ENCODE data around the gene ATG10. TPM values are rescaled to one million over a fixed set of nuclear protein-coding genes. Genes with fewer than 3 reads are reported as not detected.

Gene ATG10
- total RNA-seq, 1 donor from 2014 or later: 6.2 TPM

DNA sequence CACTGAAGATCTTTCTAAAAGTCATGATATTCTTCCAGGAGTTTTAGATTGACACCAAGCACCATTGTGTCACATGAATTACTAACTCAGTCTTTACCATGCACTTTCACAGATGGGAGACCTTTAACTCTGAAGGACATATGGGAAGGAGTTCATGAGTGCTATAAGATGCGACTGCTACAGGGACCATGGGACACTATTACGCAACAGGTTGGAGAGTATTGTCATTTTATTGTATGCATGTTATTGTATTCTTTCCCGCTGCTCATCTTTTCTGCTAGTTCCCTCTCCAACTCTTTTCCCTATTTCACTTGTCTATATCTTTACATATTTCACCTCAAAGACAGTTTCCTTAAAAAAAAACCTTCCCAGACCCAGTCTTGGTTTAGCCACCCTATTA is 206.6 kb downstream of the ATG10 start:
- no peak for DNase-seq (ENCODE audit: low spot score)
- H3K9me3 Mint-ChIP-seq (ENCODE audit: unreplicated experiment): no peaks in the 10 kb centered on the region
- no peaks in the 10 kb centered on the region for H3K27me3 Mint-ChIP-seq (ENCODE audit: unreplicated experiment)
- no peak overlapping the region for H3K4me3 Mint-ChIP-seq (ENCODE audit: unreplicated experiment)
- no peak overlapping the region for H3K27ac Mint-ChIP-seq (ENCODE audit: unreplicated experiment)
- no peaks in the 10 kb centered on the region for H3K36me3 Mint-ChIP-seq (ENCODE audit: low read depth, unreplicated experiment)
- H3K4me1 Mint-ChIP-seq (ENCODE audit: unreplicated experiment): no peaks in the 10 kb centered on the region
- TF ChIP-seq, protein P1, sequence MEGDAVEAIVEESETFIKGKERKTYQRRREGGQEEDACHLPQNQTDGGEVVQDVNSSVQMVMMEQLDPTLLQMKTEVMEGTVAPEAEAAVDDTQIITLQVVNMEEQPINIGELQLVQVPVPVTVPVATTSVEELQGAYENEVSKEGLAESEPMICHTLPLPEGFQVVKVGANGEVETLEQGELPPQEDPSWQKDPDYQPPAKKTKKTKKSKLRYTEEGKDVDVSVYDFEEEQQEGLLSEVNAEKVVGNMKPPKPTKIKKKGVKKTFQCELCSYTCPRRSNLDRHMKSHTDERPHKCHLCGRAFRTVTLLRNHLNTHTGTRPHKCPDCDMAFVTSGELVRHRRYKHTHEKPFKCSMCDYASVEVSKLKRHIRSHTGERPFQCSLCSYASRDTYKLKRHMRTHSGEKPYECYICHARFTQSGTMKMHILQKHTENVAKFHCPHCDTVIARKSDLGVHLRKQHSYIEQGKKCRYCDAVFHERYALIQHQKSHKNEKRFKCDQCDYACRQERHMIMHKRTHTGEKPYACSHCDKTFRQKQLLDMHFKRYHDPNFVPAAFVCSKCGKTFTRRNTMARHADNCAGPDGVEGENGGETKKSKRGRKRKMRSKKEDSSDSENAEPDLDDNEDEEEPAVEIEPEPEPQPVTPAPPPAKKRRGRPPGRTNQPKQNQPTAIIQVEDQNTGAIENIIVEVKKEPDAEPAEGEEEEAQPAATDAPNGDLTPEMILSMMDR (IDR thresholded peaks at IDR 0.05; ENCODE audit: unreplicated experiment): no peak

DNA sequence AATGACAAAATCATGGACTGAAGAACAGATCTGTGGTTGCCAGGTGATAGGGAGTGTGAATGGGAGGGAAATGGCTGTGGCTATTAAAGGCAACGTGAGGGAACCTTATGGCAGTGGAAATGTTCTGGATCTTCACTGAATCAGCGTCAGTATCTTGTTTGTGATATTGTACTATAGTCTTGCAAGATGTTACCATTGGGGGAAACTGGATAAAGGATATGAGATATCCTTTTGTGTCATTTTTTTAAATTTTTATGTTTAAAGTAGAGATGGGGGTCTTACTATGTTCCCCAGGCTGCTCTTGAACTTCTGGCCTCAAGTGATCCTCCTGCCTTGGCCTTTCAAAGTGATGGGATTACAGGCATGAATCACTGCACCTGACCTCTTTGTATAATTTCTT is 210.8 kb downstream of the ATG10 start:
- Mint-ChIP-seq H3K27me3 (ENCODE audit: unreplicated experiment) (no peaks in the 10 kb centered on the region), H3K4me3 (ENCODE audit: unreplicated experiment) (no peak overlapping the region), H3K36me3 (ENCODE audit: low read depth, unreplicated experiment) (no peaks in the 10 kb centered on the region), H3K4me1 (ENCODE audit: unreplicated experiment) (peaks cover 7% of the 10 kb centered on the region), H3K9me3 (ENCODE audit: unreplicated experiment) (no peaks in the 10 kb centered on the region), H3K27ac (ENCODE audit: unreplicated experiment) (no peak overlapping the region)
- DNase-seq (ENCODE audit: low spot score): no peak
- TF ChIP-seq, protein P1 (IDR thresholded peaks at IDR 0.05; ENCODE audit: unreplicated experiment): no peak

DNA sequence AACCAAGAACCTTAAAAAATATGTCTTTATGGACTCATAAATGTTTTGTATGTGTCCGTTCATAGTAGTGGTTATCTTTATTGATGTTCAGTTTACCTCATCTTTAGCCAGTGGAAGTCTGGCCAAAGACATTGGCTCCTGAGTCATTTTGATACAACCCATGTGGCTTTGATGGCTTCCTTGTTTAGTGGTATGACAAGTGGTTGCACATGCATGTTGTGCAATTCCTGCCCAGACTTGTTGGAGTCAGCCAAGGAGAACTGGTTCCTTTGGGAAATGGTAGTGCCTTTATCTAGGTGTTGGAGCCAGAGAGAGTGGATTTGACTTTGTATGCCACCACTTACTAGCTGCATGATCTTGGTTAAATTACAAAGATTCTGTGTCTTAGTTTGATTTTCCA is 212.0 kb downstream of the ATG10 start:
- no peaks in the 10 kb centered on the region for H3K27me3 Mint-ChIP-seq (ENCODE audit: unreplicated experiment)
- no peak for DNase-seq (ENCODE audit: low spot score)

DNA sequence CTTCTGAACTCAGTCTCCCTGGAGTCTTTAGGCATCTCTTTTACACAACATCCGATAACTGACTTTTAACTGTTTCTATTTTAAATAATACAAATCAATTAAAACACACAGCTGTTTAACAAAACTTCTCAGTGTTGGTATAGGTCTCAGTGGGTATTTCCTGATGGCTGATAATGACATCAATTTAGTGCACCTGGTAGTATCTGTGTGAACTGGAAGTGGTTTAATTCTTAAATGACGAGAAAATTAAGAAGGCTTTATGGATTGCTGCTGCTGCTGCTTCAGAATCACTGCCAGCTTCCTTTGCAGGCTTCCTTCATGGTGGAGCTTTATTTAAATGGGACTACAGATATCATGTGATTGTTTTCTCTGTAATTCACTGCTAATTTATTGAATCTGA is 214.0 kb downstream of the ATG10 start:
- H3K27me3 Mint-ChIP-seq (ENCODE audit: unreplicated experiment): no peaks in the 10 kb centered on the region
- peaks cover 7% of the 10 kb centered on the region for H3K4me1 Mint-ChIP-seq (ENCODE audit: unreplicated experiment)
- no peaks in the 10 kb centered on the region for H3K36me3 Mint-ChIP-seq (ENCODE audit: low read depth, unreplicated experiment)
- no peak overlapping the region for H3K27ac Mint-ChIP-seq (ENCODE audit: unreplicated experiment)
- H3K9me3 Mint-ChIP-seq (ENCODE audit: unreplicated experiment): no peaks in the 10 kb centered on the region
- H3K4me3 Mint-ChIP-seq (ENCODE audit: unreplicated experiment): no peak overlapping the region
- TF ChIP-seq, protein P1 (IDR thresholded peaks at IDR 0.05; ENCODE audit: unreplicated experiment): no peak
- no peak for DNase-seq (ENCODE audit: low spot score)

More for the DNA sequence above, 212.0 kb downstream of the ATG10 start:
- no peak overlapping the region for H3K27ac Mint-ChIP-seq (ENCODE audit: unreplicated experiment)
- no peaks in the 10 kb centered on the region for H3K9me3 Mint-ChIP-seq (ENCODE audit: unreplicated experiment)
- TF ChIP-seq, protein P1 (IDR thresholded peaks at IDR 0.05; ENCODE audit: unreplicated experiment): no peak
- H3K4me1 Mint-ChIP-seq (ENCODE audit: unreplicated experiment): peaks cover 7% of the 10 kb centered on the region
- no peaks in the 10 kb centered on the region for H3K36me3 Mint-ChIP-seq (ENCODE audit: low read depth, unreplicated experiment)
- H3K4me3 Mint-ChIP-seq (ENCODE audit: unreplicated experiment): no peak overlapping the region

DNA sequence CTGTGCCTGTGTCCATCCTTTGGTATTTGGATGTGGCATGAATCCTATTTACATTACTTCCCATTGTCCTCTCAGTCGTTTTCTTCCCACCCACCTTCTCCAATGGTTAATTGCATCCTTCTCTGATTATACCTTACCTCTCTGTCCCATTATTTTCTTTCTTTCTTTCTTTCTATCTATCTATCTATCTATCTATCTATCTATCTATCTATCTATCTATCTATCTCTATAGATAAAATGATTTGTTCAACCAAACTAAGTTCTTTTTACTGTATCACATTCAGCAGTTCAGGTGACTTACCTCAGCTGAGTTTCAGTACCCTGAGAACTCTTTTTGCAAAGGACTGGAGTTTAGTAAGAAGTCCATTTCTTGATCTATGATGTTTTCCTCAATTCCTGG is 225.7 kb downstream of the ATG10 start:
- H3K36me3 Mint-ChIP-seq (ENCODE audit: low read depth, unreplicated experiment): no peaks in the 10 kb centered on the region
- no peak for DNase-seq (ENCODE audit: low spot score)
- no peaks in the 10 kb centered on the region for H3K4me1 Mint-ChIP-seq (ENCODE audit: unreplicated experiment)
- H3K9me3 Mint-ChIP-seq (ENCODE audit: unreplicated experiment): no peaks in the 10 kb centered on the region
- peaks cover 2% of the 10 kb centered on the region for H3K27me3 Mint-ChIP-seq (ENCODE audit: unreplicated experiment)
- TF ChIP-seq, protein P1 (IDR thresholded peaks at IDR 0.05; ENCODE audit: unreplicated experiment): no peak
- no peak overlapping the region for H3K4me3 Mint-ChIP-seq (ENCODE audit: unreplicated experiment)
- H3K27ac Mint-ChIP-seq (ENCODE audit: unreplicated experiment): no peak overlapping the region

All from endothelial cell (in vitro differentiated cells).